GM23338 (cell line): Measurements from ENCODE around the gene NDST1. TPM values are rescaled to one million over a fixed set of nuclear protein-coding genes. Genes with fewer than 3 reads are reported as not detected.

Experiments used
- ATAC-seq: fragments of 200-7000 bp; cut with Tn5 transposase; 3 replicates; pipeline ENCODE4 v1.9.1; 2020
- DNase-seq: peaks from one replicate; pipeline ENCODE4 v3.0.0-alpha.2; 2015; ENCODE audit warnings: low spot score
- H2AFZ ChIP-seq: fragments of 200-600 bp; sonication (generic); 2 replicates; pipeline ENCODE4 v1.8.0; 2016; ENCODE audit warnings: antibody characterized with exemption, mild to moderate bottlenecking, moderate library complexity
- H3F3A ChIP-seq: fragments of 200-600 bp; sonication (generic); replicated peaks from 2 replicates; pipeline ENCODE4 v1.8.0; 2017; ENCODE audit warnings: antibody characterized with exemption, mixed run types, low read depth
- H3K27ac ChIP-seq: fragments of 200-600 bp; sonication (generic); 2 replicates; pipeline ENCODE4 v1.6.1; 2016; ENCODE audit warnings: low read depth
- H3K27me3 ChIP-seq: fragments of 200-600 bp; sonication (generic); 2 replicates; pipeline ENCODE4 v1.8.0; 2016; ENCODE audit warnings: mild to moderate bottlenecking, mixed run types, moderate library complexity; ENCODE audit not compliant: insufficient read depth
- H3K36me3 ChIP-seq: fragments of 200-600 bp; sonication (generic); 2 replicates; pipeline ENCODE4 v1.8.0; 2016; ENCODE audit warnings: mild to moderate bottlenecking; ENCODE audit not compliant: insufficient read depth
- H3K4me1 ChIP-seq: fragments of 200-600 bp; sonication (generic); 2 replicates; pipeline ENCODE4 v1.8.0; 2016; ENCODE audit warnings: mild to moderate bottlenecking, moderate library complexity; ENCODE audit not compliant: insufficient read depth
- H3K4me2 ChIP-seq: fragments of 200-600 bp; sonication (generic); 2 replicates; pipeline ENCODE4 v1.7.1; 2017; ENCODE audit warnings: mixed run types
- H3K4me3 ChIP-seq: fragments of 200-600 bp; sonication (generic); 2 replicates; pipeline ENCODE4 v1.6.1; 2016; ENCODE audit warnings: mixed run types
- H3K79me2 ChIP-seq: fragments of 200-600 bp; sonication (generic); replicated peaks from 2 replicates; pipeline ENCODE4 v1.8.0; 2017; ENCODE audit warnings: mild to moderate bottlenecking; ENCODE audit not compliant: insufficient read depth
- H3K9me2 ChIP-seq: fragments of 200-600 bp; sonication (generic); 2 replicates; pipeline ENCODE4 v1.8.0; 2017; ENCODE audit not compliant: insufficient read depth
- H4K20me1 ChIP-seq: fragments of 200-600 bp; sonication (generic); replicated peaks from 2 replicates; pipeline ENCODE4 v1.8.0; 2017; ENCODE audit warnings: mild to moderate bottlenecking; ENCODE audit not compliant: insufficient read depth
- H3K27ac Mint-ChIP-seq: 2 replicates; pipeline ENCODE4 v1.8.0; 2020; ENCODE audit warnings: inconsistent platforms, mild to moderate bottlenecking, moderate library complexity, mixed read lengths
- H3K27me3 Mint-ChIP-seq: 3 replicates; pipeline ENCODE4 v1.8.0; 2022; ENCODE audit warnings: low read depth, mild to moderate bottlenecking, moderate library complexity, mixed read lengths, inconsistent platforms; ENCODE audit not compliant: insufficient read depth, poor library complexity
- H3K36me3 Mint-ChIP-seq: 3 replicates; pipeline ENCODE4 v1.8.0; 2021; ENCODE audit warnings: low read depth, mild to moderate bottlenecking, inconsistent platforms, moderate library complexity, mixed read lengths
- H3K4me1 Mint-ChIP-seq: 3 replicates; pipeline ENCODE4 v1.8.0; 2020; ENCODE audit warnings: mild to moderate bottlenecking, inconsistent platforms, mixed read lengths
- H3K4me3 Mint-ChIP-seq: 3 replicates; pipeline ENCODE4 v1.8.0; 2021; ENCODE audit warnings: moderate library complexity, mild to moderate bottlenecking, inconsistent platforms, mixed read lengths
- H3K9me3 Mint-ChIP-seq: 3 replicates; pipeline ENCODE4 v1.8.0; 2020; ENCODE audit warnings: moderate library complexity, mild to moderate bottlenecking, inconsistent platforms, mixed read lengths
- CREB1 ChIP-seq: fragments of 250-450 bp; sonication (Bioruptor Pico); IDR thresholded peaks from 2 replicates; pipeline ENCODE4 v1.5.0; 2020; ENCODE audit warnings: low read depth, mild to moderate bottlenecking, moderate library complexity
- EZH2 ChIP-seq: fragments of 200-600 bp; sonication (generic); IDR thresholded peaks from one replicate; pipeline ENCODE4 v1.8.0; 2017; ENCODE audit warnings: antibody characterized with exemption, mild to moderate bottlenecking, low read depth; ENCODE audit not compliant: unreplicated experiment
- EZH2phosphoT487 ChIP-seq: fragments of 200-600 bp; sonication (generic); IDR thresholded peaks from one replicate; pipeline ENCODE4 v1.8.1; 2018; ENCODE audit warnings: antibody characterized with exemption; ENCODE audit not compliant: unreplicated experiment
- JUNB ChIP-seq: IDR thresholded peaks from one replicate; pipeline ENCODE4 v1.6.1; 2016; ENCODE audit warnings: antibody characterized with exemption; ENCODE audit not compliant: unreplicated experiment
- NANOG ChIP-seq: IDR thresholded peaks from 2 replicates; pipeline ENCODE4 v1.6.1; 2016; ENCODE audit warnings: antibody characterized with exemption, borderline replicate concordance
- POLR2AphosphoS5 ChIP-seq: IDR thresholded peaks from 2 replicates; pipeline ENCODE4 v1.6.1; 2016; ENCODE audit warnings: antibody characterized with exemption, low read depth
- STAT1 ChIP-seq: IDR thresholded peaks from one replicate; pipeline ENCODE4 v1.6.1; 2016; ENCODE audit warnings: antibody characterized with exemption; ENCODE audit not compliant: unreplicated experiment
- ZNF114 ChIP-seq: fragments of 250-450 bp; sonication (Bioruptor Pico); IDR thresholded peaks from 2 replicates; pipeline ENCODE4 v1.5.0; 2020; ENCODE audit warnings: mild to moderate bottlenecking, moderate library complexity
- ZNF331 ChIP-seq: fragments of 250-450 bp; sonication (Bioruptor Pico); IDR thresholded peaks from 2 replicates; pipeline ENCODE4 v1.5.0; 2020; ENCODE audit warnings: low read depth, mild to moderate bottlenecking, moderate library complexity
- polyA plus RNA-seq: library from polyadenylated mRNA; unstranded; fragments of >200 nt; fragmentation: Nextera tagmentation; extraction: Ambion mirVana; gene quantifications from 2 replicates; pipeline ENCODE4 v1.2.1, GENCODE V29; 2016
- total RNA-seq: library from RNA; depleted of rRNA; stranded (reverse); fragments of >200 nt; shearing (Covaris generic); gene quantifications from 2 replicates; pipeline ENCODE4 v1.2.3, GENCODE V29; 2014
- TF ChIP-seq, protein P1 (sequence below), 2 experiments: fragments of 200-600 bp in 1 of 2; sonication (generic) in 1 of 2; conservative IDR thresholded peaks; 2 replicates each; pipeline versions ENCODE4 v1.5.1 to v1.6.1; 2016 to 2017; ENCODE audit warnings: antibody characterized with exemption in 2 of 2, low read depth in 2 of 2, mild to moderate bottlenecking in 2 of 2, moderate library complexity in 1 of 2
- TF ChIP-seq, protein P2 (sequence below): fragments of 250-450 bp; sonication (Bioruptor Pico); IDR thresholded peaks from 2 replicates; pipeline ENCODE4 v1.5.0; 2020; ENCODE audit warnings: mild to moderate bottlenecking, moderate library complexity
- TF ChIP-seq, protein P3 (sequence below): IDR thresholded peaks from 2 replicates; pipeline ENCODE4 v1.6.1; 2016; ENCODE audit warnings: antibody characterized with exemption

NDST1 gene
- total and polyA plus RNA-seq, 2 experiments from 2014 or later: 7.3 to 85.0 TPM

GRCh38 chr5:150587016-150587415 lies 79.1 kb downstream of the NDST1 start (continued):
- TF ChIP-seq, protein P1, sequence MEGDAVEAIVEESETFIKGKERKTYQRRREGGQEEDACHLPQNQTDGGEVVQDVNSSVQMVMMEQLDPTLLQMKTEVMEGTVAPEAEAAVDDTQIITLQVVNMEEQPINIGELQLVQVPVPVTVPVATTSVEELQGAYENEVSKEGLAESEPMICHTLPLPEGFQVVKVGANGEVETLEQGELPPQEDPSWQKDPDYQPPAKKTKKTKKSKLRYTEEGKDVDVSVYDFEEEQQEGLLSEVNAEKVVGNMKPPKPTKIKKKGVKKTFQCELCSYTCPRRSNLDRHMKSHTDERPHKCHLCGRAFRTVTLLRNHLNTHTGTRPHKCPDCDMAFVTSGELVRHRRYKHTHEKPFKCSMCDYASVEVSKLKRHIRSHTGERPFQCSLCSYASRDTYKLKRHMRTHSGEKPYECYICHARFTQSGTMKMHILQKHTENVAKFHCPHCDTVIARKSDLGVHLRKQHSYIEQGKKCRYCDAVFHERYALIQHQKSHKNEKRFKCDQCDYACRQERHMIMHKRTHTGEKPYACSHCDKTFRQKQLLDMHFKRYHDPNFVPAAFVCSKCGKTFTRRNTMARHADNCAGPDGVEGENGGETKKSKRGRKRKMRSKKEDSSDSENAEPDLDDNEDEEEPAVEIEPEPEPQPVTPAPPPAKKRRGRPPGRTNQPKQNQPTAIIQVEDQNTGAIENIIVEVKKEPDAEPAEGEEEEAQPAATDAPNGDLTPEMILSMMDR (conservative IDR thresholded peaks at IDR 0.05; ENCODE audit: low read depth in 2 of 2): no peak
- TF ChIP-seq NANOG (no peak), POLR2AphosphoS5 (no peak), EZH2phosphoT487 (no peak), EZH2 (no peak)
- TF ChIP-seq, protein P2, sequence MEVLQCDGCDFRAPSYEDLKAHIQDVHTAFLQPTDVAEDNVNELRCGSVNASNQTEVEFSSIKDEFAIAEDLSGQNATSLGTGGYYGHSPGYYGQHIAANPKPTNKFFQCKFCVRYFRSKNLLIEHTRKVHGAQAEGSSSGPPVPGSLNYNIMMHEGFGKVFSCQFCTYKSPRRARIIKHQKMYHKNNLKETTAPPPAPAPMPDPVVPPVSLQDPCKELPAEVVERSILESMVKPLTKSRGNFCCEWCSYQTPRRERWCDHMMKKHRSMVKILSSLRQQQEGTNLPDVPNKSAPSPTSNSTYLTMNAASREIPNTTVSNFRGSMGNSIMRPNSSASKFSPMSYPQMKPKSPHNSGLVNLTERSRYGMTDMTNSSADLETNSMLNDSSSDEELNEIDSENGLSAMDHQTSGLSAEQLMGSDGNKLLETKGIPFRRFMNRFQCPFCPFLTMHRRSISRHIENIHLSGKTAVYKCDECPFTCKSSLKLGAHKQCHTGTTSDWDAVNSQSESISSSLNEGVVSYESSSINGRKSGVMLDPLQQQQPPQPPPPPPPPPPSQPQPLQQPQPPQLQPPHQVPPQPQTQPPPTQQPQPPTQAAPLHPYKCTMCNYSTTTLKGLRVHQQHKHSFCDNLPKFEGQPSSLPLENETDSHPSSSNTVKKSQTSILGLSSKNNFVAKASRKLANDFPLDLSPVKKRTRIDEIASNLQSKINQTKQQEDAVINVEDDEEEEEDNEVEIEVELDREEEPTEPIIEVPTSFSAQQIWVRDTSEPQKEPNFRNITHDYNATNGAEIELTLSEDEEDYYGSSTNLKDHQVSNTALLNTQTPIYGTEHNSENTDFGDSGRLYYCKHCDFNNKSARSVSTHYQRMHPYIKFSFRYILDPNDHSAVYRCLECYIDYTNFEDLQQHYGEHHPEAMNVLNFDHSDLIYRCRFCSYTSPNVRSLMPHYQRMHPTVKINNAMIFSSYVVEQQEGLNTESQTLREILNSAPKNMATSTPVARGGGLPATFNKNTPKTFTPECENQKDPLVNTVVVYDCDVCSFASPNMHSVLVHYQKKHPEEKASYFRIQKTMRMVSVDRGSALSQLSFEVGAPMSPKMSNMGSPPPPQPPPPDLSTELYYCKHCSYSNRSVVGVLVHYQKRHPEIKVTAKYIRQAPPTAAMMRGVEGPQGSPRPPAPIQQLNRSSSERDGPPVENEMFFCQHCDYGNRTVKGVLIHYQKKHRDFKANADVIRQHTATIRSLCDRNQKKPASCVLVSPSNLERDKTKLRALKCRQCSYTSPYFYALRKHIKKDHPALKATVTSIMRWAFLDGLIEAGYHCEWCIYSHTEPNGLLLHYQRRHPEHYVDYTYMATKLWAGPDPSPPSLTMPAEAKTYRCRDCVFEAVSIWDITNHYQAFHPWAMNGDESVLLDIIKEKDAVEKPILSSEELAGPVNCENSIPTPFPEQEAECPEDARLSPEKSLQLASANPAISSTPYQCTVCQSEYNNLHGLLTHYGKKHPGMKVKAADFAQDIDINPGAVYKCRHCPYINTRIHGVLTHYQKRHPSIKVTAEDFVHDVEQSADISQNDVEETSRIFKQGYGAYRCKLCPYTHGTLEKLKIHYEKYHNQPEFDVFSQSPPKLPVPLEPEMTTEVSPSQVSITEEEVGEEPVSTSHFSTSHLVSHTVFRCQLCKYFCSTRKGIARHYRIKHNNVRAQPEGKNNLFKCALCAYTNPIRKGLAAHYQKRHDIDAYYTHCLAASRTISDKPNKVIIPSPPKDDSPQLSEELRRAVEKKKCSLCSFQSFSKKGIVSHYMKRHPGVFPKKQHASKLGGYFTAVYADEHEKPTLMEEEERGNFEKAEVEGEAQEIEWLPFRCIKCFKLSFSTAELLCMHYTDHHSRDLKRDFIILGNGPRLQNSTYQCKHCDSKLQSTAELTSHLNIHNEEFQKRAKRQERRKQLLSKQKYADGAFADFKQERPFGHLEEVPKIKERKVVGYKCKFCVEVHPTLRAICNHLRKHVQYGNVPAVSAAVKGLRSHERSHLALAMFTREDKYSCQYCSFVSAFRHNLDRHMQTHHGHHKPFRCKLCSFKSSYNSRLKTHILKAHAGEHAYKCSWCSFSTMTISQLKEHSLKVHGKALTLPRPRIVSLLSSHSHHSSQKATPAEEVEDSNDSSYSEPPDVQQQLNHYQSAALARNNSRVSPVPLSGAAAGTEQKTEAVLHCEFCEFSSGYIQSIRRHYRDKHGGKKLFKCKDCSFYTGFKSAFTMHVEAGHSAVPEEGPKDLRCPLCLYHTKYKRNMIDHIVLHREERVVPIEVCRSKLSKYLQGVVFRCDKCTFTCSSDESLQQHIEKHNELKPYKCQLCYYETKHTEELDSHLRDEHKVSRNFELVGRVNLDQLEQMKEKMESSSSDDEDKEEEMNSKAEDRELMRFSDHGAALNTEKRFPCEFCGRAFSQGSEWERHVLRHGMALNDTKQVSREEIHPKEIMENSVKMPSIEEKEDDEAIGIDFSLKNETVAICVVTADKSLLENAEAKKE (CRISPR knock-in tag): no peak

DNA sequence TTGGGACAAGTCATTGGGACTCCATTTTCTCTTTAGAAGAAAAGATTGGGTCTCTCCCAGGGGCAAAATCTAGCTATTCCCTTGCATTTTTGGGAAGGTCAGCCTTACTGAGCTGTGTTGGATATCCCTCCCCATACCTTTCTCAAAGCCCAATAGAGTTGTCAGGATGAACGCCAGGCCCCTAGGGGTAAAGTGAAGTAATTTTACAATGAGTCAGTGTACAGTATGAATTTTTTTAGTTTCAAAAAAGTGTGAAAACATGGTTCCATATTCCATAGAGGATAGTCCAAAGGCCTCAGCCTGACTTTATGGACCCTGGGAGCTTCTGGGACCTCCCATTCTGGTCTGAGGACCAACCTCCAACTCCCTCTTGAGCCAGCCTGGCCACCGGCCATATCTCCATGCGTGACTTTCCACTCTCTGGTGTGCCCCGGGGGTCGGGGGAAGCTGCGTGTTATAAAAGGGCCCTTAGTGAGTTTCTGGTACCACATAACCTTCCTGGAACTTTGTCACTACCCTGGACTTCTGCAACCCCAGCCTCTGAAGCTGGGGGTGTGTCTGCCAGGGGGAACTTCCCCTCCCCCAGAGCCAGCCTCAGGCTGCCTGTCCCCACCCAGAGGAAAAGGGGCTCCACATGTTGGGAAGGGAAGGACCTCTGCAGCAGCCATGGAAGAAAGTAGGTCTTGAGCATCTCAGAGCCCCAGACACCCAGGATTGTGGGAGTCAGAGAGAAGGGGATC lies 80.1 kb downstream of the NDST1 start:
- no peaks in the 10 kb centered on the region for H4K20me1 ChIP-seq
- no peaks in the 10 kb centered on the region for H3K36me3 ChIP-seq
- no peaks in the 10 kb centered on the region for H3K27me3 ChIP-seq
- no peak overlapping the region for H3K27ac Mint-ChIP-seq
- H3K36me3 Mint-ChIP-seq: no peaks in the 10 kb centered on the region
- H2AFZ ChIP-seq: no peak overlapping the region
- H3K27me3 Mint-ChIP-seq: no peaks in the 10 kb centered on the region
- H3K4me1 ChIP-seq: peaks cover 10% of the 10 kb centered on the region; the same call in 1 of the 2 replicates
- H3K79me2 ChIP-seq: no peaks in the 10 kb centered on the region
- ATAC-seq (no peak), DNase-seq (no peak)
- no peaks in the 10 kb centered on the region for H3K9me3 Mint-ChIP-seq
- peaks cover 11% of the 10 kb centered on the region for H3K4me1 Mint-ChIP-seq
- no peak overlapping the region for H3K27ac ChIP-seq
- no peak overlapping the region for H3K4me3 ChIP-seq
- no peak overlapping the region for H3K4me2 ChIP-seq
- H3K9me2 ChIP-seq: no peaks in the 10 kb centered on the region
- no peaks in the 10 kb centered on the region for H3F3A ChIP-seq
- no peak overlapping the region for H3K4me3 Mint-ChIP-seq
- no peak for TF ChIP-seq ZNF331 (CRISPR knock-in tag)
- TF ChIP-seq, protein P1 (conservative IDR thresholded peaks at IDR 0.05; ENCODE audit: low read depth in 2 of 2): no peak
- no peak for TF ChIP-seq EZH2phosphoT487
- no peak for TF ChIP-seq CREB1 (CRISPR knock-in tag)
- TF ChIP-seq ZNF114: no peak
- TF ChIP-seq, protein P3, sequence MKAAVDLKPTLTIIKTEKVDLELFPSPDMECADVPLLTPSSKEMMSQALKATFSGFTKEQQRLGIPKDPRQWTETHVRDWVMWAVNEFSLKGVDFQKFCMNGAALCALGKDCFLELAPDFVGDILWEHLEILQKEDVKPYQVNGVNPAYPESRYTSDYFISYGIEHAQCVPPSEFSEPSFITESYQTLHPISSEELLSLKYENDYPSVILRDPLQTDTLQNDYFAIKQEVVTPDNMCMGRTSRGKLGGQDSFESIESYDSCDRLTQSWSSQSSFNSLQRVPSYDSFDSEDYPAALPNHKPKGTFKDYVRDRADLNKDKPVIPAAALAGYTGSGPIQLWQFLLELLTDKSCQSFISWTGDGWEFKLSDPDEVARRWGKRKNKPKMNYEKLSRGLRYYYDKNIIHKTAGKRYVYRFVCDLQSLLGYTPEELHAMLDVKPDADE: no peak
- TF ChIP-seq JUNB: no peak
- no peak for TF ChIP-seq POLR2AphosphoS5
- no peak for TF ChIP-seq STAT1
